H9 (cell line): Measurements from ENCODE around the gene CHN2. TPM values are rescaled to one million over a fixed set of nuclear protein-coding genes. Genes with fewer than 3 reads are reported as not detected.

ENCODE experiments used
- DNase-seq: peaks from one replicate; pipeline ENCODE4 v3.0.0-alpha.2; 2017
- H2AFZ ChIP-seq: one replicate; pipeline ENCODE4 v1.6.1; 2013; ENCODE audit warnings: mild to moderate bottlenecking, low read length, control low read depth, moderate library complexity
- H2AK5ac ChIP-seq: 2 replicates; pipeline ENCODE4 v1.6.1; 2013; ENCODE audit warnings: low read length, control low read depth, mixed read lengths; ENCODE audit not compliant: insufficient read length
- H2BK120ac ChIP-seq: one replicate; pipeline ENCODE4 v1.6.1; 2013; ENCODE audit warnings: low read depth, mild to moderate bottlenecking, low read length, control low read depth, inconsistent platforms; ENCODE audit not compliant: poor library complexity, severe bottlenecking
- H2BK12ac ChIP-seq: 2 replicates; pipeline ENCODE4 v1.6.1; 2013; ENCODE audit warnings: low read length, control low read depth, mixed read lengths, low read depth; ENCODE audit not compliant: insufficient read length
- H2BK15ac ChIP-seq: 2 replicates; pipeline ENCODE4 v1.6.1; 2013; ENCODE audit warnings: low read depth, low read length, control low read depth
- H2BK20ac ChIP-seq: one replicate; pipeline ENCODE4 v1.6.1; 2013; ENCODE audit warnings: low read depth, mild to moderate bottlenecking, low read length, control low read depth, inconsistent platforms; ENCODE audit not compliant: poor library complexity, severe bottlenecking
- H2BK5ac ChIP-seq: 2 replicates; pipeline ENCODE4 v1.6.1; 2013; ENCODE audit warnings: low read length, control low read depth, mixed read lengths; ENCODE audit not compliant: insufficient read length
- H3K14ac ChIP-seq: 2 replicates; pipeline ENCODE4 v1.6.1; 2013; ENCODE audit warnings: low read length, control low read depth; ENCODE audit not compliant: insufficient read depth
- H3K18ac ChIP-seq: 2 replicates; pipeline ENCODE4 v1.6.1; 2013; ENCODE audit warnings: low read depth, mild to moderate bottlenecking, mixed read lengths, low read length, control low read depth; ENCODE audit not compliant: insufficient read length
- H3K23ac ChIP-seq: 2 replicates; pipeline ENCODE4 v1.6.1; 2013; ENCODE audit warnings: low read length, control low read depth, mixed read lengths, low read depth; ENCODE audit not compliant: insufficient read length
- H3K23me2 ChIP-seq: 2 replicates; pipeline ENCODE4 v1.6.1; 2013; ENCODE audit warnings: low read depth, mild to moderate bottlenecking, mixed read lengths, low read length, control low read depth; ENCODE audit not compliant: insufficient read length, poor library complexity, severe bottlenecking
- H3K27ac ChIP-seq: 2 replicates; pipeline ENCODE4 v1.5.1; 2013; ENCODE audit warnings: low read length, control low read depth, mixed read lengths, low read depth; ENCODE audit not compliant: insufficient read length
- H3K27me3 ChIP-seq: 2 replicates; pipeline ENCODE4 v1.6.1; 2013; ENCODE audit warnings: low read length, control low read depth, inconsistent platforms; ENCODE audit not compliant: insufficient read depth
- H3K4ac ChIP-seq: 2 replicates; pipeline ENCODE4 v1.6.1; 2013; ENCODE audit warnings: low read depth, mild to moderate bottlenecking, control low read depth, inconsistent platforms, low read length, moderate library complexity
- H3K4me1 ChIP-seq: 2 replicates; pipeline ENCODE4 v1.6.1; 2013; ENCODE audit warnings: low read length, control low read depth, inconsistent platforms; ENCODE audit not compliant: insufficient read depth
- H3K4me2 ChIP-seq: 2 replicates; pipeline ENCODE4 v1.6.1; 2013; ENCODE audit warnings: low read length, control low read depth, mixed read lengths; ENCODE audit not compliant: insufficient read length, insufficient read depth
- H3K56ac ChIP-seq: 2 replicates; pipeline ENCODE4 v1.6.1; 2013; ENCODE audit warnings: low read depth, mild to moderate bottlenecking, mixed read lengths, low read length, control low read depth; ENCODE audit not compliant: insufficient read length
- H3K79me1 ChIP-seq: 2 replicates; pipeline ENCODE4 v1.6.1; 2013; ENCODE audit warnings: low read depth, mild to moderate bottlenecking, moderate library complexity, low read length, control low read depth, inconsistent platforms; ENCODE audit not compliant: insufficient read depth, poor library complexity, severe bottlenecking
- H3K79me2 ChIP-seq: 2 replicates; pipeline ENCODE4 v1.6.1; 2013; ENCODE audit warnings: low read length, control low read depth, inconsistent platforms; ENCODE audit not compliant: insufficient read depth
- H3K9ac ChIP-seq: 2 replicates; pipeline ENCODE4 v1.6.1; 2013; ENCODE audit warnings: low read length, control low read depth, mixed read lengths; ENCODE audit not compliant: insufficient read length; ENCODE audit errors: extremely low read depth
- H3K9me3 ChIP-seq: one replicate; pipeline ENCODE4 v1.6.1; 2013; ENCODE audit warnings: low read depth, low read length, inconsistent platforms; ENCODE audit not compliant: control insufficient read depth
- H3T11ph ChIP-seq: one replicate; pipeline ENCODE4 v1.6.1; 2013; ENCODE audit warnings: mild to moderate bottlenecking, low read length, control low read depth, inconsistent platforms
- H4K20me1 ChIP-seq: one replicate; pipeline ENCODE4 v1.6.1; 2013; ENCODE audit not compliant: control insufficient read depth, insufficient read length, insufficient read depth
- H4K5ac ChIP-seq: 2 replicates; pipeline ENCODE4 v1.6.1; 2013; ENCODE audit warnings: low read depth, mild to moderate bottlenecking, mixed read lengths, low read length, control low read depth; ENCODE audit not compliant: insufficient read length
- H4K8ac ChIP-seq: replicated peaks from 2 replicates; pipeline ENCODE4 v1.6.1; 2013; ENCODE audit warnings: low read length, control low read depth, mixed read lengths, low read depth; ENCODE audit not compliant: insufficient read length
- H4K91ac ChIP-seq: 2 replicates; pipeline ENCODE4 v1.6.1; 2013; ENCODE audit warnings: low read depth, mild to moderate bottlenecking, moderate library complexity, mixed read lengths, low read length, control low read depth; ENCODE audit not compliant: insufficient read length
- H3K27ac Mint-ChIP-seq, 3 experiments: 2 replicates in 2 of 3; 3 replicates in 1 of 3; pipeline ENCODE4 v1.8.0; 2020 to 2021; ENCODE audit warnings: mixed read lengths in 3 of 3, mild to moderate bottlenecking in 1 of 3, moderate library complexity in 1 of 3
- H3K27me3 Mint-ChIP-seq: 2 replicates; pipeline ENCODE4 v1.8.0; 2021; ENCODE audit warnings: low read depth, mild to moderate bottlenecking, moderate library complexity, mixed read lengths
- H3K36me3 Mint-ChIP-seq, 3 experiments: 2 replicates in 2 of 3; 3 replicates in 1 of 3; pipeline ENCODE4 v1.8.0; 2020 to 2021; ENCODE audit warnings: low read depth in 3 of 3, mixed read lengths in 3 of 3; ENCODE audit not compliant: insufficient read depth in 1 of 3
- H3K4me1 Mint-ChIP-seq, 2 experiments: 2 replicates each; pipeline ENCODE4 v1.8.0; 2020; ENCODE audit warnings: mixed read lengths in 2 of 2
- H3K4me3 Mint-ChIP-seq, 2 experiments: 2 replicates in 1 of 2; 3 replicates in 1 of 2; pipeline ENCODE4 v1.8.0; 2020 to 2021; ENCODE audit warnings: mild to moderate bottlenecking in 2 of 2, mixed read lengths in 2 of 2, moderate library complexity in 1 of 2
- H3K9me3 Mint-ChIP-seq, 2 experiments: 2 replicates in 1 of 2; 3 replicates in 1 of 2; pipeline ENCODE4 v1.8.0; 2020; ENCODE audit warnings: mild to moderate bottlenecking in 2 of 2, mixed read lengths in 2 of 2, moderate library complexity in 1 of 2
- WGBS: extraction: QIAGEN DNeasy Blood & Tissue Kit; methylation state at CpG from one replicate; pipeline ENCODE4 v1.1.7; 2013; ENCODE audit warnings: missing lambda C conversion rate, low lambda C conversion rate, mixed read lengths; ENCODE audit not compliant: insufficient read length; ENCODE audit errors: extremely low coverage; 5-methylcytosine and 5-hydroxymethylcytosine counted together
- total RNA-seq: library from RNA; stranded (reverse); gene quantifications from 2 replicates; pipeline ENCODE4 v1.2.1, GENCODE V29; 2021
- TF ChIP-seq, protein P1 (sequence below): fragments of 200-600 bp; sonication (generic); conservative IDR thresholded peaks from 3 replicates; pipeline ENCODE4 v1.8.0; 2021; ENCODE audit warnings: antibody characterized with exemption, mild to moderate bottlenecking

Gene CHN2
- total RNA-seq, 1 experiment from 2014 or later = 3.3 TPM

DNA sequence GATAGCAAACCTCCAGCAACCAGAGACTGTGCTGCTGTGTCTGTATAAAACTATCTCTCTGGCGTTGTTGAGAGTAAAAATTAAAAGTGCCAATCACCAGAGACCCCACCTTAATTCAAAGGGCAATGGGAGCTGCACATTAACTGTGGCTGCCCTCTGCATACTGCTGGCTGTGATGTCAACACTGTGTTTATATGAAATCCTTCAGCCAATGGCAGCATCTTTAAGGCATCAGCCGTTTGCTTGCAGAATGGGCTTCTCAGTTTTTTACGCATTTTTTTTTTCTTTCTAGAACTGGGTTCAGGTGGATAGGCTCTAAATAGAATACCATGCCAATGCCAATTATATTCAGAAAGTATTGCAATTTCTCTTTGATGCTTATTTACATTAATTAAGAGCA, 47.7 kb downstream of the CHN2 start:
- Histone ChIP-seq H2AK5ac (no peak overlapping the region), H3K56ac (no peak overlapping the region), H2BK12ac (no peak overlapping the region), H2BK120ac (no peak overlapping the region), H3K79me2 (no peaks in the 10 kb centered on the region), H2AFZ (no peak overlapping the region), H3K9ac (no peak overlapping the region), H4K5ac (no peak overlapping the region), H3K4me2 (no peak overlapping the region), H3K18ac (no peak overlapping the region), H4K91ac (no peak overlapping the region), H3K23me2 (no peaks in the 10 kb centered on the region), H2BK5ac (no peak overlapping the region), H4K20me1 (no peaks in the 10 kb centered on the region), H3K4me1 (peaks cover 7% of the 10 kb centered on the region; the same call in 1 of the 2 replicates), H2BK15ac (no peak overlapping the region), H3K27ac (no peak overlapping the region), H3K23ac (no peak overlapping the region), H4K8ac (no peak overlapping the region), H3K14ac (no peak overlapping the region), H3T11ph (no peak overlapping the region), H2BK20ac (no peak overlapping the region), H3K4ac (no peak overlapping the region), H3K27me3 (no peaks in the 10 kb centered on the region), H3K79me1 (no peaks in the 10 kb centered on the region), H3K9me3 (no peaks in the 10 kb centered on the region)
- Mint-ChIP-seq H3K36me3 (peaks cover 3 to 8% (median 5%) of the 10 kb centered on the region in 3 experiments; a peak in 5 of 7 replicates), H3K27ac (no peak overlapping the region), H3K4me3 (no peak overlapping the region), H3K27me3 (peaks cover 1% of the 10 kb centered on the region; the same call in 1 of the 2 replicates), H3K4me1 (peaks cover 13 to 18% of the 10 kb centered on the region in 2 experiments), H3K9me3 (peaks cover 4 to 7% of the 10 kb centered on the region in 2 experiments; a peak in 3 of 5 replicates)
- DNase-seq = no peak
- TF ChIP-seq, protein P1, sequence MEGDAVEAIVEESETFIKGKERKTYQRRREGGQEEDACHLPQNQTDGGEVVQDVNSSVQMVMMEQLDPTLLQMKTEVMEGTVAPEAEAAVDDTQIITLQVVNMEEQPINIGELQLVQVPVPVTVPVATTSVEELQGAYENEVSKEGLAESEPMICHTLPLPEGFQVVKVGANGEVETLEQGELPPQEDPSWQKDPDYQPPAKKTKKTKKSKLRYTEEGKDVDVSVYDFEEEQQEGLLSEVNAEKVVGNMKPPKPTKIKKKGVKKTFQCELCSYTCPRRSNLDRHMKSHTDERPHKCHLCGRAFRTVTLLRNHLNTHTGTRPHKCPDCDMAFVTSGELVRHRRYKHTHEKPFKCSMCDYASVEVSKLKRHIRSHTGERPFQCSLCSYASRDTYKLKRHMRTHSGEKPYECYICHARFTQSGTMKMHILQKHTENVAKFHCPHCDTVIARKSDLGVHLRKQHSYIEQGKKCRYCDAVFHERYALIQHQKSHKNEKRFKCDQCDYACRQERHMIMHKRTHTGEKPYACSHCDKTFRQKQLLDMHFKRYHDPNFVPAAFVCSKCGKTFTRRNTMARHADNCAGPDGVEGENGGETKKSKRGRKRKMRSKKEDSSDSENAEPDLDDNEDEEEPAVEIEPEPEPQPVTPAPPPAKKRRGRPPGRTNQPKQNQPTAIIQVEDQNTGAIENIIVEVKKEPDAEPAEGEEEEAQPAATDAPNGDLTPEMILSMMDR = no peak
- no CpG with 5 or more reads among the region's 3 CpGs for WGBS
